GM19324 (cell line): Measurements from ENCODE around the gene CAMTA1.

Experiments used
- ATAC-seq: cut with Tn5 transposase; IDR thresholded peaks from one replicate; pipeline ENCODE4 v1.9.1; 2021; ENCODE audit warnings: mild to moderate bottlenecking, moderate library complexity; ENCODE audit not compliant: unreplicated experiment, low FRiP score

CAMTA1 gene

GRCh38 chr1:7049913-7050625 is 264.8 kb downstream of the CAMTA1 start:
- no peak for ATAC-seq

GRCh38 chr1:7050751-7051665 is 265.8 kb downstream of the CAMTA1 start:
- no peak for ATAC-seq

- no peak for ATAC-seq
These were observed 267.4 kb downstream of the CAMTA1 start for GRCh38 chr1:7052701-7053100.

GRCh38 chr1:7060745-7061144 is 275.5 kb downstream of the CAMTA1 start:
- ATAC-seq, result no peak

GRCh38 chr1:7062346-7063061 is 277.2 kb downstream of the CAMTA1 start:
- no peak for ATAC-seq

GRCh38 chr1:7063981-7064380 is 278.7 kb downstream of the CAMTA1 start:
- ATAC-seq, result no peak

GRCh38 chr1:7068552-7068951 is 283.3 kb downstream of the CAMTA1 start:
- ATAC-seq, result no peak

- ATAC-seq, result no peak
These were observed 284.7 kb downstream of the CAMTA1 start for GRCh38 chr1:7069931-7070330.

GRCh38 chr1:7070389-7071029 is 285.3 kb downstream of the CAMTA1 start:
- ATAC-seq, result no peak

- ATAC-seq, result no peak
These were observed 290.9 kb downstream of the CAMTA1 start for GRCh38 chr1:7076117-7076516.

GRCh38 chr1:7076572-7076971 is 291.3 kb downstream of the CAMTA1 start:
- no peak for ATAC-seq

GRCh38 chr1:7077136-7077535 is 291.9 kb downstream of the CAMTA1 start:
- no peak for ATAC-seq

- ATAC-seq, result no peak
These were observed 292.7 kb downstream of the CAMTA1 start for GRCh38 chr1:7077970-7078369.

GRCh38 chr1:7079637-7080036 is 294.4 kb downstream of the CAMTA1 start:
- ATAC-seq, result no peak

GRCh38 chr1:7084232-7084894 is 299.1 kb downstream of the CAMTA1 start:
- no peak for ATAC-seq

- ATAC-seq, result no peak
These were observed 300.3 kb downstream of the CAMTA1 start for GRCh38 chr1:7085521-7085920.

GRCh38 chr1:7086106-7086505 is 300.9 kb downstream of the CAMTA1 start:
- no peak for ATAC-seq

GRCh38 chr1:7087888-7088287 is 302.6 kb downstream of the CAMTA1 start:
- ATAC-seq, result no peak

- ATAC-seq, result no peak
These were observed 304.2 kb downstream of the CAMTA1 start for GRCh38 chr1:7089497-7089896.

GRCh38 chr1:7093297-7093696 is 308.0 kb downstream of the CAMTA1 start:
- ATAC-seq, result no peak
